Measurements from ENCODE around the gene NEMP1. TPM values are rescaled to one million over a fixed set of nuclear protein-coding genes. Genes with fewer than 3 reads are reported as not detected.
"Not testable (repeated sequence)": the region's sequence is repeated elsewhere in the genome, so short reads cannot be mapped to it uniquely, and the experiment has no call there.

The NEMP1 gene
- total RNA-seq, 1 donor from 2014 or later: 7.8 TPM

DNA sequence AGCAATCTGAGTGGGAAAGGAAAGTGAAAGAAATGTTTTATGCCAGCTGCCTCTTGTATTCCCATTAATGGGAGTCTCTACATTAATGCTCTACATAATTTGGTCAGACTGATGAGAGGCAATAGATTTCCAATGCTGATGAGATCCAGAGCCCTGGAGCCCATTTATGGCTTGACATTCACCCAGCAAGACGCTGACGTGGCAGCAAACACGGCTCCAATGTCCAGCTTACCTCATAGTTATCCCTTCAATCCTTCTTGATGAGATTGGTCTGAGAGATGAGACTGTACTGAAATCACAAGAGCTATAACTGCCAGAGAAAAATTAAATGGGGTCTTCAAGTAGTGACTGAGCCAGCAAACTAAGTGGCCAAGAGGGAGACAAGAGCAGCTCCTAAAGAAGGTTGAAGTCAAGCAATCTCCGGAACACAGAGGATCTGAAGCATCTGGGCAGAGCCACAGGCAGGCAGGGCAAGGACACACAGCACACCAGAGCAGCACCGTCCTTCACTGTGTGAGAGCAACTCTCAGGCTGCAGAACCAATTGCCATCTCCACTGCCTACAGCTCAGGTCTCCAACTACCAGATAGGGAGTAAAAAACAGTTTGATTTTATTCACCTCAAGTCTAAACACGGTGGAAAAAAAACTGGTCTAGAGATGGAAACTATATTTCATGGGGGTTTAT is 21.4 kb downstream of the NEMP1 start:
- no peak for DNase-seq (ENCODE audit: low read depth)

DNA sequence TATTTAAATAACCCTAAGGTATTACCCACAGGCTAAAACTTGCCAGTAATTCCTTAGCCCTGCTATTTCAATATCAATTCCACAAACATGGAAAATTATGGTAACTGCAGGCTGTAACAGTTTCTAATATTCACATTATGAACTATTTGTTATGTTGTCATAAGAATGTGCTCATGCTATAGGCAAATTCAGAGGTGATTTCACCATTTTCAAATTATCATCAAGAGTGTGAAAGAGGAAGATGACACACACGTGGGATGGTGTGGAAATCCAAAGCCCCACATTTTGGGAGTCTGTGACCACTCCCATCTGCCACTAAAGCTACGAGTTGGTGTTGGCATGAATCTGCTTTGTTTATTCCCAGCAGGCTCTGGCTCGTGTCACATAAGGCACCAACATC is 22.8 kb downstream of the NEMP1 start:
- DNase-seq (ENCODE audit: low read depth): no peak

DNA sequence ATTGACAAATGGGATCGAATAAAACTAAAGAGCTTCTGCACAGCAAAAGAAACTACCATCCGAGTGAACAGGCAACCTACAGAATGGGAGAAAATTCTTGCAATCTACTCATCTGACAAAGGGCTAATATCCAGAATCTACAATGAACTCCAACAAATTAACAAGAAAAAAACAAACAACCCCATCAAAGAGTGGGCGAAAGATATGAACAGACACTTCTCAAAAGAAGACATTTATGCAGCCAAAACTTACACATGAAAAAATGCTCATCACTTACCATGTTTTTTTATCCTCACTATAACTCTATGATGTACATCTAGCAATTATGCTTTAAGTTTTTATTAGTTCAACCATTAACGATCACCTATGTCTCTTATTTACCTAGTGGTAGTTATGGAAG is 24.7 kb downstream of the NEMP1 start:
- not testable (repeated sequence) for DNase-seq (ENCODE audit: low read depth)

DNA sequence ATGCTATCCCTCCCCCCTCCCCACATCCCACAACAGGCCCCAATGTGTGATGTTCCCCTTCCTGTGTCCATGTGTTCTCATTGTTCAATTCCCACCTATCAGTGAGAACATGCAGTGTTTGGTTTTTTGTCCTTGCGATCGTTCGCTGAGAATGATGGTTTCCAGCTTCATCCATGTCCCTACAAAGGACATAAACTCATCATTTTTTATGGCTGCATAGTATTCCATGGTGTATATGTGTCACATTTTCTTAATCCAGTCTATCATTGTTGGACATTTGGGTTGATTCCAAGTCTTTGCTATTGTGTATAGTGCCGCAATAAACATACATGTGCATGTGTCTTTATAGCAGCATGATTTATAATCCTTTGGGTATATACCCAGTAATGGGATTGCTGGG is 25.4 kb downstream of the NEMP1 start:
- DNase-seq (ENCODE audit: low read depth): not testable (repeated sequence)

DNA sequence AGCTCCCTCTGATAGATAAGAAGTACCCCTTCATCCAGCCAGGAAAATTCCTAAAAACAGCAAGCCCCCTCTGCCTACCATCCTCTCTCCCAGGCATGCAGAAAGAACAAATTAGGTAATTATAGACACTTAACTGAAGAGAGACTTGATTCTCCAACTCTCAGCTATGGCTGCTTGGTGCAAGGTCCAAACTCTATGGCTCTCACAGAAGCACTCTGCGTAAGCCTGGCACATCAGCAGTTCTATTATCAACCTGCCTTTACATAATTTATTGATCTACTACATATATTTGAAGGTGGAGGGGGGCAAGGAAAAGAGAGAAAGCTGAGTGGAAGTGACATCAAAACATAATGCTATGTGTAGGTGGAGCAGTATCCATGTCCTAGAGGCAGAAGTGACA is 27.6 kb downstream of the NEMP1 start:
- DNase-seq (ENCODE audit: low read depth): no peak

DNA sequence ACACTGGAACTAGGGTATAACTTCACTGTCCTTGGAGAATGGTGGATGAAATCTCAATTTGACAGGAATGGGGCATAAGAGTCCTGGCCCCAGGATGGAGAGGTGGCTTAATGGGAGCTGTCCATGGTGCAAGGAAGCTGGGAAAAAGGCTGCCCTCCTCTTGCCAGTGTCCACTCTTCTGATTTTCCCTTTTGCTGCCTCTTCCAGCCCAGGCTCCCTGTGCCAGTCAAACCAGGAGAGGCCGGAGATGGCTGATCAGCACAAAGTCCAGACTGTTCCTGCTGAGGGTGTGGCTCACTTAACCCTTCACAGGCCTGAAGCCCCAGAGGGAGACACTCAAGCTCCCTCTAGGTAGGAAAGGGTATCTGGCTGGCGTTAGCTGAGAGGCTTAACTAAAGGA is 28.7 kb downstream of the NEMP1 start, which contains the start of gene MYO1A:
Gene MYO1A (minus strand): TSS at position 240 of the 400 bp plus-strand sequence. CDS start 1,806 bp downstream, outside the sequence.
- no peak for DNase-seq (ENCODE audit: low read depth)

DNA sequence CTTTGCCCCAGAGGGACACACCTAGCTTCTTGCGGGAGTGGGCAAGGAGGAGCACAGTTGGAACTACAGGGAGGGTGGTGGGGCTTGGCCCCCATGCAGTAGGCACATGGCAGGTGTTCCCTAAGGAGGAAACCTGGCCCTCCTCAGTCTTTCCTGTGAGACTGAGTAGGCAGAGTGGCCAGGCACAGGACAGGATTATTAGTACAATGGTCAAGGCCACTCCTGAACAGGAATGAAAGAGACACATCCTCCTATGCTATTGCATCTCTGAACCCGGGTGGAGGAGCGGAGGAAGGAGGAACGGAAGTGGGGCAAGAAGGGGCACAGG is 29.5 kb downstream of the NEMP1 start:
- no peak for DNase-seq (ENCODE audit: low read depth)

DNA sequence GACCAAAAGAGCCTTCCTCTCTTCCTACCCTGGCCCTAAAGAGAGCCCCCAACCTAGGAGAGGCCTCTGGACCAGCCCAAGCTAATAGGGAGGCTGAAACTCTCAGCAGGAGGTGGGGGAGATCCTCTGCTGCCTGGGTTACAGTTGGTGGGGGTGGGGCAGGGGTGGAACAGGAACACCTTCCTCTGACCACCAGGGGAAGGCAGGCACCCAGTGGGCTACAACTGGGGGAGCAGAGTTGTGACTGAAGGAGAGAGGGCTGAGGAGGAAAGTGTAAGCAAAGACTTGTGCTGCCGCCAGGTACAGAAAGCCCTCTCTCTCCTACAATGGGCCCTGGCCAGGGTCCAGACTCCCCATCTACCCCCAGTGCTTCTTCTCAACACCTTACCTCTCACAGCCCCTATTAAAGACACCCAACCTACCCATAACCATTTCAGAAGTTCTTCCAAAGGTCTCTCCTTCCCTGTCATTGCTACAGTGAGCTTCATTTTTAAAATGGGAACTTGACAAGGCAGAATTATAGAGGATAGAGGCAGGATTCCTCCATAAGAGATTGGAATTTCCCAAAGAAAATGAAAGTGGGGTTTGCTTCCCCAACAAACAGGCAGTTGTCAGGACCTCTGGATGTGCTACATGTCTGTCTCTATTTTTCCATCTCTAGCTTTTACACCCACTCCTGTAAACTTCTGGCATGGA is 30.0 kb downstream of the NEMP1 start:
- DNase-seq (ENCODE audit: low read depth): no peak

DNA sequence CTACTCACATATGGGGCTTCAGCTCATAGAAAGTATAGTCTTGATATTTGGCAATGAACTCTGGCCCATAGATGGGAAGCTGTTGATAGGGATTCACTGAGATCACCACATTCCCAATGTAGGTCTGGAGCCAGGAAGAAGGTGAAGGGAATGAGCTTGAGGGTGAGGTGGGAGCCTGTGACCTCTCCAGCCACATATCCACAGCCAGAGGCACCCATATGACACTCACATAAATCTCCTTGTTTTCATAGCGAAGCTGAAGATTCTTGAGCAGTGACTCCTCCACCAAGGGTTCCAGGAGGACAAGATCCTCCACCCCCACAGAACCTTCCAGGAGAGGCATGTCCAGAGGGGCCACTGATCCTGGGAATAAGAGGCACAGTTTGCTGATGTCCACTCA is 30.6 kb downstream of the NEMP1 start:
- no peak for DNase-seq (ENCODE audit: low read depth)

DNA sequence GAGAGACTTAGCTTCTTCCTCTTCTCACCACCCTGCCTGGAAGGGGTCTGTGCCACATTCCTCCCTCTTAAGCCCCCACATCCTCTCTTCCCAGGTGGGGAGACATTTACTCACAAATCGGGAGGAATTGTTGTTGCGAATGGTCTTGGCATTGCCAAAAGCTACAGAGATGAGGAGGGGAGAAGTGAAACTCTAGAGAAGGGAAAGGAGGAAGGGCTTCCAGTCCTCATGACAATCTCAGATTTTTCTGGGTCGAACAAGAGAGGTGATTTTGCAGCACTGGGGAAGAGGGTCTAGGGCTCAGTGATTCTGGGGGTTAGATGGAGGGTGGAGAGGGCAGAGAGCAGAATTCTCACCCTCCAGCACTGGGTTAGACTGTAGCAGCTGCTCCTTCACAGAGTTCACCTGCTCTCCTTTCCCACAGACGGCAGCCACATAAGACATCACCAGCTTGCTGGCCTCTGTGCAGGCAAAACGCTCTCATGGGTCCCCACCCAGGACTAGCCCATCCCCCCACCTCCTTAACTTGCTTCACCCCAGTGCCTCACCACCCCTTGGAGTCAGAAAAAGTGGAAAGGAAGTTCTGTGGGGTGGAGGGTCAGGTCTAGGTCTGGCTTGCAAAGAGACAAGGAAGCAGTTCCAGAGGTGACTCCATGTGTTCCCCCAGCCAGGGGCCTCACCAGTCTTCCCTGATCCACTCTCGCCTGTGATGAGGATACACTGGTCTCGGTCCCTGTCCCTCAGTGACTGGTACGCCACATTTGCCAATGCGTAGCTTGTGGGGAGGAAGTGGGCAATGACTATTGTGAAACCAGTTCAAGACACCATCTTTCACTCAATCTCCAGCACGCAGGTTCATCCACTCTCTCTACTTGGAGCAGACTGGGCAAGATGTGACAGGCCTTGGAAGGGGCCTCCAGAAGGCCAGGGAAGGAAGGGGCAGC is 31.4 kb downstream of the NEMP1 start:
- DNase-seq (ENCODE audit: low read depth): no peak

DNA sequence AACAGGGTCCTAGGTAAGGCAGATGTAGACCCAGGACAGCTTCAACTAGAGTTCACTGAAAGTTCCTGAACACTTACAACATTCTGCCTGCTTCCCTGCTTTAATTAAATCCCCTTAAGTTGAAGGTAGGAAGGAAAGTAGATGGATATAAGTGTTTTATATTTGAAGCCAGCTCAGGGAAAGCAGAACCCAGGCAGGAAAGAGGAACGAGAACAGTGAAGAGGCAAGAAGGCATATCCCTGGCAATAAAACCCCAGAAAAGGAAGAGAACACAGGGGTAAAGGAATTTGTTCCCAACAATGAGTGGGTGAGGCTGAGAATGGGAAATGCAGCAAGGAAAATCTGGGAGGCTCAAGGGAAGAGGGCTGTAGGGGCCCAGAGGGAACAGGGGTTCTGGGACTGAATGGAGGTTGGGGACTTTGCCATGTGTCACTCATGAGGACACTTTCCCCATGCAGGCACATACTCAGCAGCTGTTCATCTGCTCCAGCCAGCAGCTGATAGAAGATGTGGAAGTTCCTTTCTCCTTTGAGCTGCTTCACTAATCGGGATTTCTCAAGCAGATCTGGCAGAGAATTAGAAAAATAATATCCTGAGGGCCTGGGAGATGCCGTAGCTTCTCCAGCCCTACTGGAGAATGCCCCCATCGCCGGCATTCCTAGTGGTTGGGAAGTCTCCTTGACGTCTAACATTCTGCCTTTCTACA is 32.4 kb downstream of the NEMP1 start:
- DNase-seq (ENCODE audit: low read depth): no peak

DNA sequence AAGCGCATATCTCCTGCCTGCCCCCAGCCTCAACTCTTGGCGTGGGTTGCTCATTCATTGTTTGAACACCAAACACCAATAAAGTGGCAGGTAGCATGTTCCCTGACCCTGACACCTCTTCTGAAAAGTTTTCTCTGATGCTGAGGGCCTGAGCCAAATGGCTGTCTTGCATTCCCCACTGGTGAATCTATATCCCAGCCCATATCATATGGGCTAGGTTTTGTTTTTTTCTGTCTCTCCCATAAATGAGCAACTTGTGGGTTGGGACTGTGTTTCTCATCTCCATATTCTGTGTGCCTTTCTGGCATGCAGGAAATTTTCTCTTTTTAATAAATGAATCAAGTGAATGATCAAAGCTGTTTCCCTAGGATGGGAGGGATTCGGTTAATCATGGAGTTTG is 33.7 kb downstream of the NEMP1 start:
- DNase-seq (ENCODE audit: low read depth): no peak

DNA sequence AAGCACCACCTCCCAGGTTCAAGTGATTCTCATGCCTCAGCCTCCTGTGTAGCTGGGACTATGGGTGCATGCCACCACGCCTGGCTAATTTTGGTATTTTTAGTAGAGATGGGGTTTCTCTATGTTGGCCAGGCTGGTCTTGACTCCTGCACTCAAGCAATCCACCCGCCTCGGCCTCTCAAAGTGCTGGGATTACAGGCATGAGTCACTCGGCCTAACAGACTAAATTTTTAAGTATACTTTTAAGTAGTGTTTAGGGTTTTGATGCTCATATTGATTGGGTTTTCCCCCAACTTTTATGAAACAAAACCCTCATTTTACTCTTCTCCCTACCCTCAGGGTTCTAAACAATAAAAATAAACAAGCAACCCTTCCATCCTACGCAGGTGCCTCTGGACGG is 34.1 kb downstream of the NEMP1 start:
- DNase-seq (ENCODE audit: low read depth): no peak

DNA sequence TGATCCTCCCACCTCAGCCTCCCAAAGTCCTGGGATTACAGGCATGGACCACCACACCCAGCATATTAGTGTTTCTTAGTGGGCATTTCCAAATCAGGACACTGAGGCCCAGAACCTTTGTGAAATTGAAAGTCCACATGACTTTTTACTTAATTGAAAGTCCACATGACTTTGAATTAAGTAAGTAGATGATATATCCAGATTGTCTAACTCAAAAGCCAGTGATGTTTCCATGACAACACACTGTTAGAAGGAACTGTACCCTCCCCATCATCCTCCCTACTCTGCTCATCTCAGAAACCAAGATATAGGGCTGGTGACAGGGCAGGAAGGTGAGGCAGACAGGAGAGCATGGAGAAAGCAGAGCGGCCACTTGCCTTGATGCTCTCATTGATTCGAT is 35.9 kb downstream of the NEMP1 start:
- no peak for DNase-seq (ENCODE audit: low read depth)

DNA sequence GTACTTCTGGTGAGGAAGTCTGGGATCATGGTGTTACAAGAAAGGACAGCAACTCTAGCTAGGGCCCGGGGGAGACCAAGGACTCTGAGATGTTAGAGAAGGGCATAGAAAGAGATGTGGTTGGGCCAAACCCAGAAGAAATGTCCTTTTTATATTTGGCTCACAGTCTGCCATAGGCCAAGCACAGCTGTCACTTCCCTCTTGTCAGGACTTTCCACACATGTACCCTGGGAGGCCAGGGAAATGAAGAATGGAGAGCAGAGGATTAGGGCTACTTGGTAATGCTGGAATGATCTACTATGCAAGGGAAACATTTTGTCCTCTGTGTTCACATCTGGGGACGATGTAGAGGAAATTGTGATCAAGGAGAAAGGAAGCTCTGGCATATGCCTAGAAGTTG is 37.8 kb downstream of the NEMP1 start:
- no peak for DNase-seq (ENCODE audit: low read depth)

DNA sequence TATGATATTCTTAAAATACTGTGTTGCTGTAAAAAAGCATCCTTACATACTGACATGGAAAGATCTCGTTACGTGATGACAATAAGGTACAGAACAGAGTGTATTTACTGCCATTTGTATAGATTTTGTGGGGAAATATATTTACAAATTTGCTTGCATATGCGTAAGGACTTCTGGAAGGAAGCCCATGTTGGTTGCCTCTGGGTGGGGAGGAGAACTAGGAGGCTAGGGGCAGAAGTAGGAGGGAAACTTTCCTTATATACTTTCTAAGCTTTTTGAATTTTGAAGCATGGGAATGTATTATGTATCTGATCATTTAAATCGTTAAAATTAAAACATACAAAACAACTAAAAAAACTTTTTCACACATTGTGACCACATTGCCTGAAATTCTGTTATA is 38.4 kb downstream of the NEMP1 start:
- no peak for DNase-seq (ENCODE audit: low read depth)

DNA sequence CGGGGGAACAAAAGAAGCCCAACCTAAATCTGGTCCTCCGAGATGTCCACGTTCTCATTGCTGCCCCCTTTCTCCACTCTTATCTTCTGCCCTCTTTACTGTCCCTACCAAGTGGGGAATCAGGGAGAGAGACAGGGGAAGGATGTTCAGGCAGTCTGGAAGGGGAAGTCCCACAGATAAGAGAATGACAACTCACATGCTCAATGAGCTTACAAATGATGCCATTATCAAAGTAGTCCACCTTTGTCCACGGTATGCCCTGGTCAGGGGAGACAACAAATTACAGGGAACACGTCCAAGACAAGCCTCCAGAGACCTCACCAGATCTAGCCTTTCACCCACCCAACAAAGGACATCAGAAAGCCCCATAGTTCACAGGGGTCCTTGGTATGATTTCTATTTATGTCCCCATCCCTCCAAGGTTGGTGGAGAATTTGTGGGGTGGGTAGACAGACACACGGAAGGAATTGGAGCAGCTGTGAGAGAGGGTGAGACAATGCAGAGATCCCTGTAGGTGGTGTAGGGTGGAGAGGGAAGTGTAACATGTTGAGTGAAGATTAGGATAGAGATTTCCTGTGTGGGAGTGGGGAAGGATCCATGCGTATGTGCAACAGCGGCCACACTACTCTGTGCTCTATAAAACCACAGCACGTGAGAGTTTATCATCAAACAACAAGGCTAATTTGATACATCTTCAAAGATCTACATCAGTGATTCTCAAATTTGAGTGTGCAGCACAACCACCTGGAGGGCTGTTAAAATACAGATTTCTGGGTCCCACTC is 39.4 kb downstream of the NEMP1 start:
- no peak for DNase-seq (ENCODE audit: low read depth)

DNA sequence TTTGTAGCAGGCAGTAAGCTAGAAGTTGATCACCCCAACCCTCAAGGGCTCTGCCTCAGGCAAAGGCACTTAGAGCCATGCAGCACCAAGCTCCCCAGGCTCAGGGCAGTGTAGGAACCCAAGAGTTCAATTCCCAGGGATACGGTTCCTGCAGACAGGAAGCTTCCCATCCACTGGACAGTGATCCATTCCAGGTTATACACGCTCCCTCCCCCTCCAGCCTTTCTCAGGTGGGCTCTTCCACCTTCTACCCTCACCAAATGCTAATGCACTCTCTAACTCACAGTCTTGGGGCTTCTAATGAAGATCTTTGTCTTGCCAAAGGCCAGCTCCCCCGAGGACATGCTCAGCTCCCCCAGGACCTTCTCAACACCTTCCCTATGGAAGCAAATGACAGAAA is 41.3 kb downstream of the NEMP1 start:
- no peak for DNase-seq (ENCODE audit: low read depth)

DNA sequence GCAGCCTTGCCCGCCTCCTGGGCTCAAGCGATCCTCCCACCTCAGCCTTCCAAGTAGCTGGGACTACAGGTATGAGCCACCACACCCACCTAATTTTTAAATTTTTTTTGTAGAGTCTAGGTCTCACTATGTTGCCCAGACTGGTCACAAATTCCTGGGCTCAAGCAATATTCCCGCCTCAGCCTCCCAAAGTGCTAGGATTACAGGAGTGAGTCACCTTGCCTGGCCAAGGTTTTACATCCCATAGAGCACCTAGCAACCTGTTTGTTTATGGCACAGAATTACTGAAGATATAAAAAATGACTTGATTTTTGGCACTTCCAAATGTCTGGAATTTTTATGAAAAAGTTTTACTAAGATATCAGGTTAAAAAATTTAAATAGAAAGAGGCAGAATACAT is 45.2 kb downstream of the NEMP1 start:
- DNase-seq (ENCODE audit: low read depth): no peak

DNA sequence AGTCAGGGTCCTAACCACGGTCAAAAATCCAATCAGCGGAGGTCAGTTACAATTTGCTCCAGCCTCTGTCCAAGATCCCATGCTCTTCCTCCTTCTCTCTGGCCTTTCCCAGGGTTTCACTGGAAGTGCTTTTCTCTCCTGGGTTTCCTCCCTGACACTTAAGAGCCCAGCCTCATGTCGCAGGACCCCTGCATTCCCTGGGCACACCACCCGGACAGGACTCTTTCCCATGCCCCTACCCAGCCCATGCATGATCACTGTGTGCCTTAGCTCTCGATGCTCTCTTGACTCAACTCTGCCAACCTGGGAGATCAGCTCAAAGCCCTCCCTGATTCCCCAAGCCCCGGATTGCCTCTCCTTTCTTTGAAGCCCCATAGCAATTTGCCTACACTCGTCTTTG is 46.8 kb downstream of the NEMP1 start:
- DNase-seq (ENCODE audit: low read depth): no peak

DNA sequence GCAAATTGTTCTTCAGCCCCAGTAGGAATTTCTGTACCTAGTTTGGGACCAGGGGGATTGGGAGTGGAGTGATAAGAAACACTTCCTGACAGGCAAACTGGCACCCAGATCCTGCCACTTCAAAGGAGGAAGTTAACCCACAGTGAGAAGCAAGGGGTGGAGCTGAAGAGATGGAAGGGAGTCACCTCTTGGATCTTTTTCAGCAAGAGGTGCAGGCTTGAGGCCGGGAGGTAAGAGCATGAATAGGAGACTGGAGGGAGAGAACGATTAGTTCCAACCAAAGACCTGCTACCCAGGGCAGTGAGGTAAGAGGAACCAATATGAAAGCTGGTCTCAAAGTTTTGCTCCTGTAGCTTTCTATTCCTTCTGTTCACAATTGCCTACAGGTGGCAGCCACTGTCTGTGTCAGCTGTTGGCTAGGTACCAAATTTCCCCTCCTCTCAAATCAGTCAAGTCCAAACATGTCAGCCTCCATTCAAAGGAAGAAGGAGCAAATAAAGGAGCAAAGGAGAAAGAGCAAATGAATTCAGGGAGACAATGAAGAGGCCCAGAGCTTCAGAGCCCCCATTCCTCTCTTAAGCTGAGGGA is 47.4 kb downstream of the NEMP1 start:
- no peak for DNase-seq (ENCODE audit: low read depth)

Measured in renal cortical epithelial cell (primary cell).